Small intestine (tissue), 7 donors: Measurements from ENCODE around the gene SEPTIN10. TPM values are rescaled to one million over a fixed set of nuclear protein-coding genes. Genes with fewer than 3 reads are reported as not detected.
"Not testable (repeated sequence)": the region's sequence is repeated elsewhere in the genome, so short reads cannot be mapped to it uniquely, and the experiment has no call there.

Experiments
- DNase-seq, 2 donors: peaks; one replicate each; pipeline versions ENCODE4 v3.0.0 to v3.0.0-alpha.2; 2013
- FAIRE-seq: peaks from 2 replicates; lab custom pipeline; 2012; peaks lifted over from hg19 to GRCh38; lab: Jason Lieb, UNC
- H3K27ac ChIP-seq, 3 donors: one replicate each; pipeline ENCODE4 v1.5.1; 2013; ENCODE audit warnings: low read length in 2 of 3, mild to moderate bottlenecking in 2 of 3, control low read depth in 1 of 3, inconsistent platforms in 1 of 3, low read depth in 1 of 3, moderate library complexity in 1 of 3
- H3K27me3 ChIP-seq, 3 donors: one replicate each; pipeline ENCODE4 v1.6.1; 2013; ENCODE audit warnings: low read length in 3 of 3, inconsistent platforms in 1 of 3; ENCODE audit not compliant: control insufficient read depth in 3 of 3, insufficient read depth in 3 of 3
- H3K36me3 ChIP-seq, 3 donors: one replicate each; pipeline ENCODE4 v1.6.1; 2013; ENCODE audit warnings: low read length in 3 of 3, inconsistent platforms in 1 of 3, low read depth in 1 of 3, mild to moderate bottlenecking in 1 of 3, moderate library complexity in 1 of 3; ENCODE audit not compliant: control insufficient read depth in 3 of 3, insufficient read depth in 2 of 3
- H3K4me1 ChIP-seq, 3 donors: one replicate each; pipeline ENCODE4 v1.6.1; 2013; ENCODE audit warnings: low read length in 2 of 3, inconsistent platforms in 1 of 3, low read depth in 1 of 3, mild to moderate bottlenecking in 1 of 3, moderate library complexity in 1 of 3; ENCODE audit not compliant: control insufficient read depth in 3 of 3, insufficient read depth in 2 of 3
- H3K4me3 ChIP-seq, 3 donors: one replicate each; pipeline ENCODE4 v1.5.1; 2013; ENCODE audit warnings: low read length in 3 of 3, control low read depth in 1 of 3, inconsistent platforms in 1 of 3, low read depth in 1 of 3, mild to moderate bottlenecking in 1 of 3, moderate library complexity in 1 of 3
- H3K9me3 ChIP-seq, 2 donors: one replicate each; pipeline ENCODE4 v1.6.1; 2013; ENCODE audit warnings: low read depth in 1 of 2, low read length in 1 of 2; ENCODE audit not compliant: control insufficient read depth in 2 of 2, insufficient read depth in 1 of 2
- WGBS, 3 donors: extraction: QIAGEN DNeasy Blood & Tissue Kit; methylation state at CpG; one replicate each; pipeline ENCODE4 v1.1.7; 2013; 5-methylcytosine and 5-hydroxymethylcytosine counted together
- polyA plus RNA-seq, 4 donors: library from polyadenylated mRNA; stranded (reverse) in 3 of 4; unstranded in 1 of 4; fragments of 200-250 nt in 3 of 4; fragments of 120-200 nt in 1 of 4; gene quantifications; one replicate each; pipeline versions ENCODE4 v1.2.1 to v1.2.3, GENCODE V29; 2013
- donor health status: healthy with polysubstance abuse.
- donor health status: control.
- donor health status: control.
- donor health status: Bipolar disorder and iron deficiency.
- donor health status: healthy.

Gene SEPTIN10
- polyA plus RNA-seq, 4 donors: 24.0 to 50.9 (median 28.8) TPM

DNA sequence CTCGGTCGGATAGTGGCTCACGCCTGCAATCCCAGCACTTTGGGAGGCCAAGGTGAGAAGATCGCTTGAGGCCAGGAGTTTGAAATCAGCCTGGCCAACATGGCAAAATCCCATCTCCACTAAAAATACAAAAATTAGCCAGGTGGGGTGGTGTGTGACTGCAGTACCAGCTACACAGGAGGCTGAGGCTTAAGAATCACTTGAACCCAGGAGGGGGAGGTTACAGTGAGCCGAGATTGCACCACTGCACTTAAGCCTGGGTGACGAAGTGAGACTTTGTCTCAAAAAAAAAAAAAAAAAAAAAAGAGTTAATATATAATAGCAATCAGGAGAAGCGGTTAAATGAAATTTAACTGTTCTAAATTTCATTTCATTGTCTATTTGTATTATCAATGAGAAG is 36.1 kb downstream of the SEPTIN10 start:
- WGBS, 3 donors: 91 to 98% (median 96%) methylated on average over 7 of the region's 7 CpGs
- H3K4me3 ChIP-seq, FAIRE-seq, H3K4me1 ChIP-seq, H3K27me3 ChIP-seq, DNase-seq, H3K9me3 ChIP-seq, H3K27ac ChIP-seq: not testable (repeated sequence)
- H3K36me3 ChIP-seq: peaks cover 0 to 12% (median 2%) of the 10 kb centered on the region in 3 donors

DNA sequence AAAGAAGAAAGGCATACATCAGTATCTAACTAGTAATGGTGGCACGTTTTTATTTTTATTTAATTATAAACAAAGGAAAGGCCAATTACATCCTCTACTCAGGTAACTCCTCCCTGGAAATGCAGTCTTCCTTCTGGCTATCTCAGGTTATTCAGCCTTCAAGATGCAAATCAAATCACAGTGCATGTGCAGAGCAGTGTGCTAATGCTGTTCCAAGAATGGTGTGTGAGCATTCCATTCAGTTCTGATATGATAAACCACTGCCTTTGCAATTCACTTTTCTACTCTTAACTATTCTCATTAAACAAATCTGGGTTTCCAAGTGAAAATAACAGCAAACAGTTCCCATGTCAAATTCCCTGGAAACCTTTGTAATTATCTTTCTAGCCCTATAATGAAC is 38.4 kb downstream of the SEPTIN10 start:
- Histone ChIP-seq H3K4me1 (no peaks in the 10 kb centered on the region), H3K4me3 (no peak overlapping the region), H3K27ac (no peak overlapping the region), H3K27me3 (no peaks in the 10 kb centered on the region), H3K9me3 (no peaks in the 10 kb centered on the region), H3K36me3 (peaks cover 0 to 14% (median 6%) of the 10 kb centered on the region in 3 donors)
- WGBS, 3 donors: 32 to 40% (median 39%) methylated on average over 1 of the region's 1 CpG
- FAIRE-seq (no peak), DNase-seq (no peak)

DNA sequence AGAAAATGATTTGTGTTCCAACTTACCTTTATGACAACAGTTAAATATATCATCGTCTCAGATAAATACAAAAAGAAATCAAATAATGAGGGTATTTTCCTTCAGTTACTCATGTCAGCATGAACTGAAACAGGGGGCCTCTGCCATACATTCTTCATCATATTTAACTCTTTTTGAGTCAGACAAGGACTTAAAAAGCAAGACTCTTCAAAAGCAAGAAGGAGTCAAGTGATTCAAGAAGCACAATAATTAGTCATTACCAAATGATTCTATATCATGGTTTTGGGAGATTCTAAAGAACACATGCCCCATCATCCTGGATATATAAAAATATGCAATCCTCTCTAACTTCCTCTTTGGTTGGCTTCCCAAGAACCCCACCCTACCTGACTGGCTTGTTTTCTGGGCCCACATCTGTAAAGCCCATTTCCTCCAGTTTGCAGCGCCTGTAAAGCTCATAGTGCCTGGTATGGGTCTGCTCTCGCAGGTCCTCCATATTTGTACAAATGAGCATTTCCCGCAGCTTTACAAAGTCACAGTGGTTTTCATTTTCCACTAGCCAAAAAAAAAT is 49.7 kb downstream of the SEPTIN10 start:
- DNase-seq (no peak), FAIRE-seq (no peak)
- no peaks in the 10 kb centered on the region for H3K27me3 ChIP-seq
- no peaks in the 10 kb centered on the region for H3K9me3 ChIP-seq
- no peaks in the 10 kb centered on the region for H3K4me1 ChIP-seq
- H3K36me3 ChIP-seq: peaks cover 0 to 23% (median 2%) of the 10 kb centered on the region in 3 donors
- H3K27ac ChIP-seq: no peak overlapping the region
- 84 to 89% (median 85%) methylated on average over 4 of the region's 4 CpGs for WGBS, 3 donors
- no peak overlapping the region for H3K4me3 ChIP-seq

DNA sequence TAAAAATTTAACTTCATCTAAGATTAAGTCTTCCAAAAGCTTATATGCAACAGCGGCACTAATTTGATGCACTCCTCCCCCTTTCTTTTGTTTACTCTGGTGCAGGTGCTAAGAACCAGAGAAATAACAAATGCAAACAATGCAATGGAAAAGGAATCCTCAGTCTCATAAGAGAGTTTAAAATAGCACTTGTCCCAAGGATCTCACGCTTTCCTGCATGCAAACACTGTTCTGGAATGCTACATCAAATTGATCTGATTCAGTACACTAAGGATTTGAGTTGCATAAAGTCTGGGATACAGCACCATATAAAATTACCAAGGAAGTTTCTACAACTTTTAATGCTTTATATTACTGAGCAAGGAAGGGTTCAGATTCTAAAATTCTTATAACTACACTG is 50.5 kb downstream of the SEPTIN10 start:
- Histone ChIP-seq H3K4me3 (no peak overlapping the region), H3K27me3 (no peaks in the 10 kb centered on the region), H3K36me3 (peaks cover 0 to 23% (median 2%) of the 10 kb centered on the region in 3 donors), H3K27ac (no peak overlapping the region), H3K4me1 (no peaks in the 10 kb centered on the region), H3K9me3 (no peaks in the 10 kb centered on the region)
- 70 to 92% (median 71%) methylated on average over 2 of the region's 2 CpGs for WGBS, 3 donors
- FAIRE-seq (no peak), DNase-seq (no peak)

DNA sequence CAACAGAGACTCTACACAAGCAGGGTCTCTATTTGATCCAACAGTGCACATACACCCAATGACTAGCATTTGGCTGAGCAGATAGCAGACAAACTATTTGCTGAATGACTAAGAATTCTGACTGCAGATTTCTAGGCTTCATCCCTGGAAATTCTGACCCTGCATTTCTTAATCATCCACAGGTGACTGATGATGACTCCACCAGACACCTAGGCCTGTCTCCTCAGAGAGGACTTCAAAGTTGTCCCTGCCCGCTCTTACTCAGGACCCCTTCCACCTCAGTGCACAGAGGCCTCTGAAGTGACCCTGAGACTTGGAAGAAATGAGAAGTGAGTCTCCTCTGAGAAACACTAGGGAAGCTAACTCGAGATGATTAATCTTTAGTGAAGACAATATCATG is 51.3 kb downstream of the SEPTIN10 start:
- Histone ChIP-seq H3K4me3 (no peak overlapping the region), H3K27ac (no peak overlapping the region), H3K4me1 (peaks cover 0 to 3% (median 0%) of the 10 kb centered on the region in 3 donors), H3K27me3 (no peaks in the 10 kb centered on the region), H3K36me3 (peaks cover 0 to 20% (median 2%) of the 10 kb centered on the region in 3 donors), H3K9me3 (no peaks in the 10 kb centered on the region)
- FAIRE-seq: no peak
- WGBS, 3 donors: 88 to 100% (median 90%) methylated on average over 2 of the region's 2 CpGs
- DNase-seq: no peak

DNA sequence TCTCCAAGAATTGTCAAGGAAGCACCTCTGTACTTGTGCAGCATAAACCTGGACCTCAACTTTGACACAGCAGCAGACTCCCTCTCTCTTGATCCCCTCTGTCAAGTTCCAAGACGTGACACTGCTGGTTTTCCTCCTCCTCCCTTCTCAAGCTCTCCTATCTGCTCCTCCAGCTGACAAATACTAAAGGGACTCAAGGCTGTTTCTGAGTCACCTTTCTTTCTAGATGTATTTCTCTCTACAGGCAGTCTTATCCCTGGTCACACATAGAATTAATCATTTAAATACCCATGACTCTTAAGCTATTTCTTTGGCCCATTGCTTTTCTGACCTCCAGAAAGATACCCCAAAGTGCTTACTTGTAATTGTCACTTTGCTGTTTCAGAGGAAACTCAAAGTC is 53.5 kb downstream of the SEPTIN10 start:
- Histone ChIP-seq H3K4me3 (no peak overlapping the region), H3K36me3 (peaks cover 0 to 15% (median 2%) of the 10 kb centered on the region in 3 donors), H3K4me1 (peaks cover 0 to 3% (median under 1%) of the 10 kb centered on the region in 3 donors), H3K27me3 (no peaks in the 10 kb centered on the region), H3K9me3 (no peaks in the 10 kb centered on the region), H3K27ac (no peak overlapping the region)
- no peak for FAIRE-seq
- 67 to 75% (median 69%) methylated on average over 1 of the region's 1 CpG for WGBS, 3 donors
- DNase-seq: no peak

DNA sequence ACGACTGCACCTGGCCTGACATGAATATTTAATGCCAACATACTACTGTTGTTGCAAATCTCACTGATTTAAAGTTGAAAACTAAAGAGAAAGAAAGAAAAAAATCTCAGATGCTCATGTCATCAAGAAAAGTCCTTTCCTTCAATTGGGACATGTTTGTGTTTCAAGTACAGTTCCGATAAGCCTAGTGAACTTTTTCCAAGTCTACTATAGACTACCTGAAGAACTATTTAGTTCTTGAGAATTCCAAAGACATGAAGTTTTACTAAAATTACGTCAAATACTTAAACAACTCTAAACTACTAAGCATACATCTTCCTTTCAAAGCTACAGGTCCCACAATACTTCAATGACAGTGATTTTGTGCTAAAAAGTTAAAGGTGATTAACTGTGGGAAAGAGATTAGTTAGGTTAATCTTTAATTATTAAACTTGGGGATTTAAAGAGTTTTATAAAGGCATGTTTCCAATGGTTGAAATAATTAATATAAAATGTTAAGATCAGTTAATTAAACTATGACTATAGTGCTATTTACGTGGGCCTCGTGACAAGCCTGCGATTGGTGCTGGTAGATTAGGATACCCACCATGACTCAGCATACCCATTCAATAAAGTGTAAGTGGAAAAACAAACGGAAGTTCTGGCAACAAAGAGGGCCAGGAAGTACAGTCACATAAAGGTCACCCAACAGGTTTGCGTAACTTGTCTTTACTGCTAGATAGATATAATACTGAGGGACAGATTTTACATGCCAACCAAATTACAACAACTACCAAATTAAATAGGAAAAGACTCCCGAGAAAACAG is 55.5 kb downstream of the SEPTIN10 start:
- H3K36me3 ChIP-seq: peaks cover 0 to 13% (median under 1%) of the 10 kb centered on the region in 3 donors
- peak; percentile 79 for DNase-seq
- no peaks in the 10 kb centered on the region for H3K27me3 ChIP-seq
- peaks cover 0 to 11% (median 3%) of the 10 kb centered on the region in 3 donors for H3K4me1 ChIP-seq
- H3K27ac ChIP-seq: peak overlapping the region in 1 of 3 donors; percentile 56
- no peak for FAIRE-seq
- no peaks in the 10 kb centered on the region for H3K9me3 ChIP-seq
- no peak overlapping the region for H3K4me3 ChIP-seq
- 35 to 57% (median 38%) methylated on average over 9 of the region's 9 CpGs for WGBS, 3 donors

DNA sequence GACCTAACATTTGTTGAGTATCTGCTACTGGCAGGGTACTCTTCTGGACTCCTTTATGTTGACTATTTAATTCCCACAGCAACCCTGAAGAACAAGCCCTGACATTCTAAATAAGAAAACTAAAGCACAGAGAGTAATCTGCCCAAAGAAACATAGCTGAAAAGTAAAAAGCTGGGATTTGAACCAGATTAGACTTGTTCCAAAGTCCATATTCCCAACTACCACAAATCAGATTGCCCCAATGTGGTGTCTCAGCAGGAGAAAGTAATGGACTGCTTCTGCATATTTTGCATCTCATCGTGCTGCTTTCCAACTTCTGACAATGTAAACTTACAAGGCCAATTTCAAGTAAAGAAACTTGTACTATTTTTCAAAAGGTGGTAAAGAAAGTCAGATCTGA is 56.5 kb downstream of the SEPTIN10 start:
- Histone ChIP-seq H3K27me3 (no peaks in the 10 kb centered on the region), H3K9me3 (no peaks in the 10 kb centered on the region), H3K4me3 (no peak overlapping the region), H3K36me3 (peaks cover 0 to 9% (median 3%) of the 10 kb centered on the region in 3 donors), H3K4me1 (peaks cover 0 to 11% (median 3%) of the 10 kb centered on the region in 3 donors), H3K27ac (no peak overlapping the region)
- 82 to 91% (median 84%) methylated on average over 1 of the region's 1 CpG for WGBS, 3 donors
- FAIRE-seq (no peak), DNase-seq (no peak)
